Uterus (tissue), 4 donors: ENCODE data around the gene NCBP2L. TPM values are rescaled to one million over a fixed set of nuclear protein-coding genes. Genes with fewer than 3 reads are reported as not detected.
A peak's percentile ranks its signal among the peaks of the same experiment; 100 is the strongest.

Experiments used
- DNase-seq, 2 donors: peaks; one replicate each; pipeline ENCODE4 v3.0.0-alpha.2; 2019 to 2020
- H3K27ac ChIP-seq, 2 donors: fragments of 200-600 bp; sonication (generic); 1 replicate in 1 of 2; 2 replicates in 1 of 2; pipeline ENCODE4 v1.5.1; 2016 to 2018
- H3K27me3 ChIP-seq, 2 donors: fragments of 200-600 bp; sonication (generic); one replicate each; pipeline ENCODE4 v1.5.1; 2018 to 2019; ENCODE audit warnings: control low read depth in 1 of 2
- H3K36me3 ChIP-seq, 2 donors: fragments of 200-600 bp; sonication (generic); one replicate each; pipeline ENCODE4 v1.5.1; 2019; ENCODE audit warnings: control low read depth in 1 of 2
- H3K4me1 ChIP-seq, 2 donors: fragments of 200-600 bp; sonication (generic); one replicate each; pipeline ENCODE4 v1.5.1; 2018 to 2019; ENCODE audit warnings: control low read depth in 1 of 2
- H3K4me3 ChIP-seq, 2 donors: fragments of 200-600 bp; sonication (generic); 1 replicate in 1 of 2; 2 replicates in 1 of 2; pipeline ENCODE4 v1.5.1; 2018 to 2019; ENCODE audit warnings: mild to moderate bottlenecking in 1 of 2
- H3K9me3 ChIP-seq, 2 donors: fragments of 200-600 bp; sonication (generic); one replicate each; pipeline ENCODE4 v1.5.1; 2019; ENCODE audit warnings: control low read depth in 1 of 2
- CTCF ChIP-seq, 4 experiments: fragments of 200-600 bp in 2 of 4; fragments of 450-650 bp in 2 of 4; sonication (generic) in 2 of 4; IDR thresholded peaks; one replicate each; pipeline ENCODE4 v1.5.1; 2016 to 2019; ENCODE audit warnings: antibody characterized with exemption in 4 of 4, mild to moderate bottlenecking in 2 of 4, moderate library complexity in 1 of 4
- POLR2A ChIP-seq, 2 donors: fragments of 450-650 bp; IDR thresholded peaks; one replicate each; pipeline ENCODE4 v1.6.1; 2016; ENCODE audit warnings: antibody characterized with exemption in 2 of 2, mild to moderate bottlenecking in 1 of 2, moderate library complexity in 1 of 2
- intact Hi-C: fragments of 100-400 bp; cut with DNase I; formaldehyde crosslinking; loops from one replicate; pipeline ENCODE4 v1.15.1; 2023; ENCODE audit warnings: low total_unique reads
- total RNA-seq, 4 donors: library from RNA; depleted of rRNA in 3 of 4; stranded (reverse); fragments of >200 nt in 3 of 4; gene quantifications; one replicate each; pipeline versions ENCODE4 v1.1.0 to v1.2.4, GENCODE V29; 2014 to 2023
- donor health status: DM: yes; HTN: yes; CAD: no.

The NCBP2L gene
- total RNA-seq, 4 donors from 2014 or later: not detected

- Histone ChIP-seq H3K9me3 (no peaks in the 10 kb centered on the region), H3K4me1 (peaks cover 12 to 15% of the 10 kb centered on the region in 2 donors), H3K4me3 (peak overlapping the region in 1 of 2 donors; percentile 17), H3K27me3 (no peaks in the 10 kb centered on the region), H3K27ac (peak overlapping the region; percentile 93 to 95), H3K36me3 (no peaks in the 10 kb centered on the region)
- intact Hi-C loops: no loop called here
- no peak for TF ChIP-seq CTCF (IDR thresholded peaks at IDR 0.05)
- no peak for TF ChIP-seq POLR2A (IDR thresholded peaks at IDR 0.05)
- DNase-seq: peak; percentile 30 to 31
These were observed 34.8 kb upstream of the NCBP2L start for GRCh38 chrX:107742700-107743191.

GRCh38 chrX:107743995-107744394 lies 33.5 kb upstream of the NCBP2L start:
- no peak for DNase-seq
- TF ChIP-seq CTCF (IDR thresholded peaks at IDR 0.05) (no peak), POLR2A (IDR thresholded peaks at IDR 0.05) (no peak)
- Histone ChIP-seq H3K27me3 (no peaks in the 10 kb centered on the region), H3K9me3 (no peaks in the 10 kb centered on the region), H3K4me3 (no peak overlapping the region), H3K36me3 (no peaks in the 10 kb centered on the region), H3K4me1 (peaks cover 12 to 15% of the 10 kb centered on the region in 2 donors), H3K27ac (peak overlapping the region; percentile 93 to 95)
- intact Hi-C loops: no loop called here

DNA sequence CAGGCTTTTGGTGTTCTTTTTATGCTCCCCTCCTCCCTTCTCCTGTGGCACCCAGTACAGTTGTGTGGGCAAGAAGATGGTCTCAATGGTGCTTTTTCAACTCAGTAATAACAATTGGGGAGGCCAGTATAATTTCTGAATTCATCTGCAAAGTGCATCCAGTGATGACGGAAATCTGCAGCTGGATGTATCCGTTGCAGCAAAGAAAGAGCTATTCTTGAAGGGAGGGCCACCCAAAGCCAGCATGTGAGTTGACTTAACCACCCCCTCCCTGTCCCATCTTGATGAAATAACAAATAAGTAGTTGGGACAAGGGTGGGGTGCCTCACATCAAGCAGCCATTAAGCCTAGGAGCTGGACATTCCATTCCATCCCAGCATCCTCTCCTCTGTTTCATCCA lies 32.7 kb upstream of the NCBP2L start:
- Histone ChIP-seq H3K4me1 (peaks cover 12 to 15% of the 10 kb centered on the region in 2 donors), H3K27me3 (no peaks in the 10 kb centered on the region), H3K9me3 (no peaks in the 10 kb centered on the region), H3K36me3 (no peaks in the 10 kb centered on the region), H3K4me3 (no peak overlapping the region), H3K27ac (peak overlapping the region in 1 of 2 donors; percentile 93)
- no peak for TF ChIP-seq POLR2A (IDR thresholded peaks at IDR 0.05)
- no peak for TF ChIP-seq CTCF (IDR thresholded peaks at IDR 0.05)
- no peak for DNase-seq
- intact Hi-C loops: no loop called here

- Histone ChIP-seq H3K4me3 (no peak overlapping the region), H3K27ac (peak overlapping the region; percentile 66), H3K9me3 (no peaks in the 10 kb centered on the region), H3K4me1 (peaks cover 4 to 8% of the 10 kb centered on the region in 2 donors), H3K36me3 (no peaks in the 10 kb centered on the region), H3K27me3 (no peaks in the 10 kb centered on the region)
- peak; percentile 31 to 60 for DNase-seq
- intact Hi-C loops: no loop called here
- TF ChIP-seq POLR2A (IDR thresholded peaks at IDR 0.05): peak in 1 of 2 donors; percentile 22
- no peak for TF ChIP-seq CTCF (IDR thresholded peaks at IDR 0.05)
These were observed 29.9 kb upstream of the NCBP2L start for GRCh38 chrX:107747596-107748161.

GRCh38 chrX:107748506-107748905 lies 29.0 kb upstream of the NCBP2L start:
- Histone ChIP-seq H3K4me3 (no peak overlapping the region), H3K27me3 (no peaks in the 10 kb centered on the region), H3K9me3 (no peaks in the 10 kb centered on the region), H3K36me3 (no peaks in the 10 kb centered on the region), H3K27ac (peak overlapping the region; percentile 66), H3K4me1 (peaks cover 0 to 2% of the 10 kb centered on the region in 2 donors)
- TF ChIP-seq CTCF (IDR thresholded peaks at IDR 0.05): no peak
- no peak for TF ChIP-seq POLR2A (IDR thresholded peaks at IDR 0.05)
- intact Hi-C loops: no loop called here
- DNase-seq: no peak
